ENCODE results near the gene TSC2.

DNA sequence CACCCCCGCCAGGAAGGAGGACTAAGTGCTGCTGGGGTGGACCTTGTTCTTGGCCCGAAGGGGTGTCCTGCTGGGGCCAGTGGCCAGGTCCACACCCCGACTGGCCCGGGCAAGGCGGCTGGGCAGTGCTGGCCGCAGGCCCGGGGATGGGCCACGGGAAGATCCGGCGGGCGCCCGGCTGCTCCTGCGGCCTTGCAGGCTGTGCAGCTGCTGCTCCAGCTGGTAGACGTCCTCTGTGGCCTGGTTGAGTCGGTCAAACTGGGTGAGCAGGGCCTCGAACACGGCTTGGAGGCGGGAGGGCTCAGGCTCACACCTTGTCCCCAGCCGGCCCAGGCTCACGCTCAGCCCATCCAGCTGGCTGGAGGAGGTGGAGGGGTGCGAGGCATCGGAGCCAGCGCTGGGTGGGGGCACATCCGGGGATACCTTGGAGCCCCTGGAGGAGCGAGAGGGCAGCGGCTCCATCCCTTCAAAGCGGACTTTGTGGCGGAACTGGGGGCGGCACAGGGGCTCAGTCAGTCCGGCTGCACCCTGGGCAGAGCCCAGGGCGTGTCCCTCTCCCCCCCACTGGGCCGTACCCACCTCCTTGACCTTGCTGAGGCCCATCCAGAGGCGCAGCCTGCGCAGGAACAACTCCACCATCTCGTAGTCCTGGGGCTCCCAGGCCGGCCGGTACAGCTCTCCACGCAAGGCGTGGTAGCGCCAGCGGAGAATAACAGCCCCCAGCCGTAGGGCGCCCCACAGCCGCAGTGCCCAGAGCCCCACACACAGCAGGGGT, 42.1 kb downstream of the TSC2 start:
- TF ChIP-seq, protein P1, sequence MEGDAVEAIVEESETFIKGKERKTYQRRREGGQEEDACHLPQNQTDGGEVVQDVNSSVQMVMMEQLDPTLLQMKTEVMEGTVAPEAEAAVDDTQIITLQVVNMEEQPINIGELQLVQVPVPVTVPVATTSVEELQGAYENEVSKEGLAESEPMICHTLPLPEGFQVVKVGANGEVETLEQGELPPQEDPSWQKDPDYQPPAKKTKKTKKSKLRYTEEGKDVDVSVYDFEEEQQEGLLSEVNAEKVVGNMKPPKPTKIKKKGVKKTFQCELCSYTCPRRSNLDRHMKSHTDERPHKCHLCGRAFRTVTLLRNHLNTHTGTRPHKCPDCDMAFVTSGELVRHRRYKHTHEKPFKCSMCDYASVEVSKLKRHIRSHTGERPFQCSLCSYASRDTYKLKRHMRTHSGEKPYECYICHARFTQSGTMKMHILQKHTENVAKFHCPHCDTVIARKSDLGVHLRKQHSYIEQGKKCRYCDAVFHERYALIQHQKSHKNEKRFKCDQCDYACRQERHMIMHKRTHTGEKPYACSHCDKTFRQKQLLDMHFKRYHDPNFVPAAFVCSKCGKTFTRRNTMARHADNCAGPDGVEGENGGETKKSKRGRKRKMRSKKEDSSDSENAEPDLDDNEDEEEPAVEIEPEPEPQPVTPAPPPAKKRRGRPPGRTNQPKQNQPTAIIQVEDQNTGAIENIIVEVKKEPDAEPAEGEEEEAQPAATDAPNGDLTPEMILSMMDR (IDR thresholded peaks at IDR 0.05 in 2 of 3, conservative IDR thresholded peaks at IDR 0.05 in 1 of 3; ENCODE audit: insufficient read depth in 2 of 3, low read depth in 1 of 3, low read length in 3 of 3): no peak
- TF ChIP-seq ZNF57 (CRISPR knock-in tag; IDR thresholded peaks at IDR 0.05): no peak
- TF ChIP-seq KDM1A (IDR thresholded peaks at IDR 0.05): no peak
- TF ChIP-seq, protein P2, sequence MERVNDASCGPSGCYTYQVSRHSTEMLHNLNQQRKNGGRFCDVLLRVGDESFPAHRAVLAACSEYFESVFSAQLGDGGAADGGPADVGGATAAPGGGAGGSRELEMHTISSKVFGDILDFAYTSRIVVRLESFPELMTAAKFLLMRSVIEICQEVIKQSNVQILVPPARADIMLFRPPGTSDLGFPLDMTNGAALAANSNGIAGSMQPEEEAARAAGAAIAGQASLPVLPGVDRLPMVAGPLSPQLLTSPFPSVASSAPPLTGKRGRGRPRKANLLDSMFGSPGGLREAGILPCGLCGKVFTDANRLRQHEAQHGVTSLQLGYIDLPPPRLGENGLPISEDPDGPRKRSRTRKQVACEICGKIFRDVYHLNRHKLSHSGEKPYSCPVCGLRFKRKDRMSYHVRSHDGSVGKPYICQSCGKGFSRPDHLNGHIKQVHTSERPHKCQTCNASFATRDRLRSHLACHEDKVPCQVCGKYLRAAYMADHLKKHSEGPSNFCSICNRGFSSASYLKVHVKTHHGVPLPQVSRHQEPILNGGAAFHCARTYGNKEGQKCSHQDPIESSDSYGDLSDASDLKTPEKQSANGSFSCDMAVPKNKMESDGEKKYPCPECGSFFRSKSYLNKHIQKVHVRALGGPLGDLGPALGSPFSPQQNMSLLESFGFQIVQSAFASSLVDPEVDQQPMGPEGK (CRISPR knock-in tag; IDR thresholded peaks at IDR 0.05; ENCODE audit: borderline replicate concordance): no peak
- TF ChIP-seq, protein P3, sequence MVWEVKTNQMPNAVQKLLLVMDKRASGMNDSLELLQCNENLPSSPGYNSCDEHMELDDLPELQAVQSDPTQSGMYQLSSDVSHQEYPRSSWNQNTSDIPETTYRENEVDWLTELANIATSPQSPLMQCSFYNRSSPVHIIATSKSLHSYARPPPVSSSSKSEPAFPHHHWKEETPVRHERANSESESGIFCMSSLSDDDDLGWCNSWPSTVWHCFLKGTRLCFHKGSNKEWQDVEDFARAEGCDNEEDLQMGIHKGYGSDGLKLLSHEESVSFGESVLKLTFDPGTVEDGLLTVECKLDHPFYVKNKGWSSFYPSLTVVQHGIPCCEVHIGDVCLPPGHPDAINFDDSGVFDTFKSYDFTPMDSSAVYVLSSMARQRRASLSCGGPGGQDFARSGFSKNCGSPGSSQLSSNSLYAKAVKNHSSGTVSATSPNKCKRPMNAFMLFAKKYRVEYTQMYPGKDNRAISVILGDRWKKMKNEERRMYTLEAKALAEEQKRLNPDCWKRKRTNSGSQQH (CRISPR knock-in tag; IDR thresholded peaks at IDR 0.05): no peak
- no peak for TF ChIP-seq ZNF561 (CRISPR knock-in tag; conservative IDR thresholded peaks at IDR 0.05)
- TF ChIP-seq ARHGAP35 (IDR thresholded peaks at IDR 0.05; ENCODE audit: partially characterized antibody): no peak
- TF ChIP-seq, protein P4, sequence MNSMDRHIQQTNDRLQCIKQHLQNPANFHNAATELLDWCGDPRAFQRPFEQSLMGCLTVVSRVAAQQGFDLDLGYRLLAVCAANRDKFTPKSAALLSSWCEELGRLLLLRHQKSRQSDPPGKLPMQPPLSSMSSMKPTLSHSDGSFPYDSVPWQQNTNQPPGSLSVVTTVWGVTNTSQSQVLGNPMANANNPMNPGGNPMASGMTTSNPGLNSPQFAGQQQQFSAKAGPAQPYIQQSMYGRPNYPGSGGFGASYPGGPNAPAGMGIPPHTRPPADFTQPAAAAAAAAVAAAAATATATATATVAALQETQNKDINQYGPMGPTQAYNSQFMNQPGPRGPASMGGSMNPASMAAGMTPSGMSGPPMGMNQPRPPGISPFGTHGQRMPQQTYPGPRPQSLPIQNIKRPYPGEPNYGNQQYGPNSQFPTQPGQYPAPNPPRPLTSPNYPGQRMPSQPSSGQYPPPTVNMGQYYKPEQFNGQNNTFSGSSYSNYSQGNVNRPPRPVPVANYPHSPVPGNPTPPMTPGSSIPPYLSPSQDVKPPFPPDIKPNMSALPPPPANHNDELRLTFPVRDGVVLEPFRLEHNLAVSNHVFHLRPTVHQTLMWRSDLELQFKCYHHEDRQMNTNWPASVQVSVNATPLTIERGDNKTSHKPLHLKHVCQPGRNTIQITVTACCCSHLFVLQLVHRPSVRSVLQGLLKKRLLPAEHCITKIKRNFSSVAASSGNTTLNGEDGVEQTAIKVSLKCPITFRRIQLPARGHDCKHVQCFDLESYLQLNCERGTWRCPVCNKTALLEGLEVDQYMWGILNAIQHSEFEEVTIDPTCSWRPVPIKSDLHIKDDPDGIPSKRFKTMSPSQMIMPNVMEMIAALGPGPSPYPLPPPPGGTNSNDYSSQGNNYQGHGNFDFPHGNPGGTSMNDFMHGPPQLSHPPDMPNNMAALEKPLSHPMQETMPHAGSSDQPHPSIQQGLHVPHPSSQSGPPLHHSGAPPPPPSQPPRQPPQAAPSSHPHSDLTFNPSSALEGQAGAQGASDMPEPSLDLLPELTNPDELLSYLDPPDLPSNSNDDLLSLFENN (IDR thresholded peaks at IDR 0.05; ENCODE audit: low read depth in 2 of 2, low read length in 2 of 2): no peak

All from K562 (cell line).